Astrocyte of the cerebellum (primary cell): Measurements from ENCODE around the gene TIA1.

Experiments used
- DNase-seq: peaks from one replicate; pipeline ENCODE4 v3.0.0-alpha.2; 2011; ENCODE audit warnings: low read depth
- H3K4me3 ChIP-seq: 2 replicates; pipeline ENCODE4 v1.5.1; 2011; ENCODE audit warnings: mild to moderate bottlenecking, low read depth, low read length, moderate library complexity
- CTCF ChIP-seq: IDR thresholded peaks from 2 replicates; pipeline ENCODE4 v1.5.1; 2012; ENCODE audit warnings: low read length, low read depth, moderate library complexity, mild to moderate bottlenecking; ENCODE audit errors: missing control alignments
- in situ Hi-C: cut with HindIII; loops from 2 replicates; pipeline ENCODE4 v1.10.0; 2017; ENCODE audit warnings: low sequenced_read_pairs

The TIA1 gene

GRCh38 chr2:70160545-70160944 is 87.9 kb downstream of the TIA1 start:
- in situ Hi-C loops = no loop called here
- no peak for TF ChIP-seq CTCF
- no peak overlapping the region for H3K4me3 ChIP-seq
- no peak for DNase-seq
